ENCODE results near the gene FOXO6.

GRCh38 chr1:41430582-41430981, 69.3 kb downstream of the FOXO6 start:
- TF ChIP-seq CTCF (IDR thresholded peaks at IDR 0.05), result no peak
- no peak for TF ChIP-seq POLR2A (IDR thresholded peaks at IDR 0.05)
